ENCODE measurements around the gene CDH15.

CDH15 gene

GRCh38 chr16:89201439-89202377 is 30.2 kb downstream of the CDH15 start:
- peak; percentile 88 for DNase-seq

GRCh38 chr16:89202422-89203215 is 31.1 kb downstream of the CDH15 start:
- no peak for DNase-seq

GRCh38 chr16:89207993-89208392 is 36.4 kb downstream of the CDH15 start:
- DNase-seq, result no peak

GRCh38 chr16:89209522-89210044 is 38.0 kb downstream of the CDH15 start:
- no peak for DNase-seq

- DNase-seq, result no peak
These were observed 38.8 kb downstream of the CDH15 start for GRCh38 chr16:89210165-89210903.

- DNase-seq, result no peak
These were observed 39.5 kb downstream of the CDH15 start for GRCh38 chr16:89210904-89211515.

- peak; percentile 83 for DNase-seq
These were observed 45.0 kb downstream of the CDH15 start for GRCh38 chr16:89216315-89217137.

- DNase-seq, result no peak
These were observed 45.5 kb downstream of the CDH15 start for GRCh38 chr16:89217138-89217387.

- peak; percentile 88 for DNase-seq
These were observed 46.0 kb downstream of the CDH15 start, which contains the start of gene ZNF778 for GRCh38 chr16:89217388-89218191. ZNF778 (plus strand) TSS chr16:89217703; CDS start chr16:89221128, 3,425 bp downstream.

GRCh38 chr16:89219365-89219764 is 47.8 kb downstream of the CDH15 start:
- DNase-seq, result no peak

- DNase-seq, result no peak
These were observed 50.1 kb downstream of the CDH15 start for GRCh38 chr16:89221604-89222003.

- DNase-seq, result no peak
These were observed 51.4 kb downstream of the CDH15 start for GRCh38 chr16:89222931-89223330.

GRCh38 chr16:89224665-89225064 is 53.1 kb downstream of the CDH15 start:
- DNase-seq, result no peak

GRCh38 chr16:89230255-89230654 is 58.7 kb downstream of the CDH15 start:
- DNase-seq, result no peak

GRCh38 chr16:89232107-89232506 is 60.6 kb downstream of the CDH15 start:
- DNase-seq, result no peak

GRCh38 chr16:89233678-89234490 is 62.3 kb downstream of the CDH15 start:
- DNase-seq, result no peak

- DNase-seq, result no peak
These were observed 66.2 kb downstream of the CDH15 start for GRCh38 chr16:89237733-89238132.

GRCh38 chr16:89241187-89242007 is 69.8 kb downstream of the CDH15 start:
- DNase-seq, result peak; percentile 76

GRCh38 chr16:89242795-89243200 is 71.2 kb downstream of the CDH15 start:
- no peak for DNase-seq

All from activated CD4-positive, alpha-beta T cell treated with anti-CD3 and anti-CD28 coated beads, Interleukin-2, Interleukin-6, amounts not matched to agents 100 ng/mL and 50 ng/mL, durations not matched to agents 16 hours and 8 hours (primary cell).